Colonic mucosa (tissue), 4 donors: Measurements from ENCODE around the gene IL1R1. TPM values are rescaled to one million over a fixed set of nuclear protein-coding genes. Genes with fewer than 3 reads are reported as not detected.

Experiments used
- DNase-seq: peaks from one replicate; pipeline ENCODE4 v3.0.0-alpha.2; 2020
- H3K27ac ChIP-seq: fragments of 200-600 bp; one replicate; pipeline ENCODE4 v1.8.0; 2021
- H3K27me3 ChIP-seq: fragments of 200-600 bp; one replicate; pipeline ENCODE4 v1.8.0; 2021
- H3K36me3 ChIP-seq: fragments of 200-600 bp; one replicate; pipeline ENCODE4 v1.8.0; 2021
- H3K4me1 ChIP-seq: fragments of 200-600 bp; one replicate; pipeline ENCODE4 v1.8.0; 2021; ENCODE audit warnings: mild to moderate bottlenecking
- H3K4me3 ChIP-seq: fragments of 200-600 bp; one replicate; pipeline ENCODE4 v1.8.0; 2021
- H3K9ac ChIP-seq, 2 donors: one replicate each; pipeline ENCODE4 v1.7.0; 2013; ENCODE audit warnings: control low read depth in 2 of 2, low read depth in 2 of 2, low read length in 2 of 2
- H3K9me3 ChIP-seq: fragments of 200-600 bp; one replicate; pipeline ENCODE4 v1.8.0; 2021
- intact Hi-C: fragments of 100-400 bp; cut with DNase I; formaldehyde crosslinking; loops from one replicate; pipeline ENCODE4 v1.14.1; 2022
- total RNA-seq, 2 donors: library from RNA; stranded (reverse); fragmentation: NEBNext Ultra II Directional in 1 of 2; extraction: Animal tissue kit (Norgen Biotek cat#: 25700) in 1 of 2; gene quantifications; one replicate each; pipeline ENCODE4 v1.2.1, GENCODE V29; 2021
- TF ChIP-seq, protein P1 (sequence below): fragments of 200-600 bp; IDR thresholded peaks from one replicate; pipeline ENCODE4 v1.8.0; 2022; ENCODE audit warnings: antibody characterized with exemption, mild to moderate bottlenecking
- donor health status: healthy.
- donor health status: DM: no; HTN: no; CAD: no.
- donor health status: DM: no; HTN: no; CAD: no.

The IL1R1 gene
- total RNA-seq, 2 donors from 2014 or later: 13.9 to 23.9 TPM

DNA sequence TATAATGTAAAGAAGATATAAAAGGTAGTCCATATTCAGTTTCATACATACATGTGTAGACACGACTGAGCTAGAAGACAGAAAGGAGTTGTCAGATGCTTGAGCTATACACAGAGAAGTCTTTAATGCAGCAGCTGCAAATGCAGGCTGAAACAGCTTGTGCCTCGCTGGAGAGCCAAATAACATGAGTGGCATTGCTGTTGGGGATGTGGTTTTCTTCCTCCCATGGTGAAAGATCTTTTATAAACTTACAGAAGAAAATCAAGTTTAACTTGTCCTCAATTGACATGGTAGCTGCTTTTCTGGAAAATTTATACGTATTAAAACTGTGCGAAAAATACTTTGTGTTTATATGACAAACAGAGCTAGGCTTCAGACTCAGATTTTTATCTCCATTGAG is 16.4 kb upstream of the IL1R1 start:
- no peak overlapping the region for H3K9ac ChIP-seq
- intact Hi-C loops: no loop called here
- no peaks in the 10 kb centered on the region for H3K9me3 ChIP-seq
- H3K27me3 ChIP-seq: no peaks in the 10 kb centered on the region
- H3K27ac ChIP-seq: no peak overlapping the region
- TF ChIP-seq, protein P1, sequence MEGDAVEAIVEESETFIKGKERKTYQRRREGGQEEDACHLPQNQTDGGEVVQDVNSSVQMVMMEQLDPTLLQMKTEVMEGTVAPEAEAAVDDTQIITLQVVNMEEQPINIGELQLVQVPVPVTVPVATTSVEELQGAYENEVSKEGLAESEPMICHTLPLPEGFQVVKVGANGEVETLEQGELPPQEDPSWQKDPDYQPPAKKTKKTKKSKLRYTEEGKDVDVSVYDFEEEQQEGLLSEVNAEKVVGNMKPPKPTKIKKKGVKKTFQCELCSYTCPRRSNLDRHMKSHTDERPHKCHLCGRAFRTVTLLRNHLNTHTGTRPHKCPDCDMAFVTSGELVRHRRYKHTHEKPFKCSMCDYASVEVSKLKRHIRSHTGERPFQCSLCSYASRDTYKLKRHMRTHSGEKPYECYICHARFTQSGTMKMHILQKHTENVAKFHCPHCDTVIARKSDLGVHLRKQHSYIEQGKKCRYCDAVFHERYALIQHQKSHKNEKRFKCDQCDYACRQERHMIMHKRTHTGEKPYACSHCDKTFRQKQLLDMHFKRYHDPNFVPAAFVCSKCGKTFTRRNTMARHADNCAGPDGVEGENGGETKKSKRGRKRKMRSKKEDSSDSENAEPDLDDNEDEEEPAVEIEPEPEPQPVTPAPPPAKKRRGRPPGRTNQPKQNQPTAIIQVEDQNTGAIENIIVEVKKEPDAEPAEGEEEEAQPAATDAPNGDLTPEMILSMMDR: no peak
- no peaks in the 10 kb centered on the region for H3K4me1 ChIP-seq
- no peaks in the 10 kb centered on the region for H3K36me3 ChIP-seq
- H3K4me3 ChIP-seq: no peak overlapping the region
- no peak for DNase-seq

DNA sequence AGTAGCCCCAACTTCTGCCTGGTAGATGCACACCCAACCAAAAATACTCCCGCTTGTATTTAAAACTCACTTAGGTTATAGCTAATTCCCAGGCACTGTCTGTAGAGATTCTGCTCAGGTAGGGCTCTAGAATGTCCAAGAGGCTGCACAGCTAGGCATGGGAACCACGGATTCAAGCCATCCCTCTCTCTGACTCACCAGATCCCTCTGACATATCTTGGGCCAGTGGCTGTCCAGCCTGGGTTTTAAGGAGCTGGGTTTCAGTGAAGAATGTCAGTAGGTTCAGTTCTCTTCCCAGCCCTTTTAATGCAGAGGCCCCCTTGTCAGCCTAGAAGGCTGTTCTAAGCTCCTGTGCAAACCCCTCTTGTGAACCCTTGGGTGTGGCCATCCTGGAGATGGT is 15.9 kb upstream of the IL1R1 start:
- TF ChIP-seq, protein P1: no peak
- Histone ChIP-seq H3K27ac (no peak overlapping the region), H3K9ac (no peak overlapping the region)

DNA sequence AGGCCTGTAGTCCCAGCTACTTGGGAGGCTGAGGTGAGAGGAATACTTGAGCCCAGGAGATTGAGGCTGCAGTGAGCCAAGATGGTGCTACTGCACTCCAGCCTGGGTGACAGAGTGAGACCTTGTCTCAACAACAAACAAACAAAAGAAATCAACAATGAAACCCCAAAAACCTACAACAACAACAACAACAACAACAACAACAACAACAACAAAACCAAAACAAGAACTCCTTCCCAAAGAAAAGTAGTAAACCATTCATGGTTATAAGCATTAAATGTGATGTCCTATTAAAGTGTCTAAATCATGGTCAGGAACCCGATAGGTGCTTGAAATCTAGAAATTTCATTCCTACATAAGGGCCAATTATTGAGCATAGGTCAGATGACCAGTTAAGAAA is 13.5 kb upstream of the IL1R1 start:
- TF ChIP-seq, protein P1: no peak
- no peaks in the 10 kb centered on the region for H3K36me3 ChIP-seq
- intact Hi-C loops: no loop called here
- H3K27me3 ChIP-seq: no peaks in the 10 kb centered on the region
- no peaks in the 10 kb centered on the region for H3K4me1 ChIP-seq
- H3K4me3 ChIP-seq: no peak overlapping the region
- H3K9ac ChIP-seq: no peak overlapping the region
- no peak overlapping the region for H3K27ac ChIP-seq
- no peak for DNase-seq
- H3K9me3 ChIP-seq: no peaks in the 10 kb centered on the region

More for the DNA sequence above, 15.9 kb upstream of the IL1R1 start:
- intact Hi-C loops: no loop called here
- no peaks in the 10 kb centered on the region for H3K27me3 ChIP-seq
- no peaks in the 10 kb centered on the region for H3K9me3 ChIP-seq
- H3K4me3 ChIP-seq: no peak overlapping the region
- H3K36me3 ChIP-seq: no peaks in the 10 kb centered on the region
- H3K4me1 ChIP-seq: no peaks in the 10 kb centered on the region
- DNase-seq: no peak

DNA sequence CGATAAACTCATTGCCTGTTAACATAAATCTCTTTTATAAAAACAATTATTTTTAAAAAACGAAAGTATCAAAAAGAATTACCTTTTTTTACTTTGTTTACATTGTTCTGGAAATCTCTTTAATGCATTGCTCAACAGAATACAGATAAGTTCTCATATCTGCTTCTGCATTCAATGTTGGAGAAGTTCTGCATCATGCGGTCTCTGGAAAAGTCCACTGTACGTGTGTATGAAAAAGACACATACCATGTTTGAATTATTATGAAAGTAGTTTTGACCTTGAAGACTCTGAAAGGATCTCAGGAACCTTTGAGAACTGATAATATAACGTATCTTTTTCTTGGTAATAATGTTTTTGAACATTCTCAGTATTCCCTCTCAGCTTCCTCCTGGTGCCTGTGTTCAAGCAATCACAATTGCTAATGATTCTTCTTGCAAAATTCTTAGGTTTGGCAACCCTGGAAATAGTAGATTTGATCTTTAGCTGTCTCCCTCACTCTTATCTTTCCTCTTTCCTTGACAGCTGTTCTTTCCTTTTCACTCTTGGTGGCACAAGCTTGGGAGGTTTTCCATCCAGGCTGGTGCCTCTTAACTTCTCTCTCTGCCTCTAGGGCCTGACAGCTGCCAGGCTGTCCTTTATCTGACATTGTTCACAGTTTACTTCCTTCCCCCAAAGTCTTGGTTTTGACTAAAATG is 12.4 kb upstream of the IL1R1 start:
- Histone ChIP-seq H3K4me3 (no peak overlapping the region), H3K9ac (no peak overlapping the region), H3K4me1 (no peaks in the 10 kb centered on the region), H3K27ac (no peak overlapping the region), H3K36me3 (no peaks in the 10 kb centered on the region), H3K9me3 (no peaks in the 10 kb centered on the region), H3K27me3 (no peaks in the 10 kb centered on the region)
- TF ChIP-seq, protein P1: no peak
- intact Hi-C loops: no loop called here
- no peak for DNase-seq

DNA sequence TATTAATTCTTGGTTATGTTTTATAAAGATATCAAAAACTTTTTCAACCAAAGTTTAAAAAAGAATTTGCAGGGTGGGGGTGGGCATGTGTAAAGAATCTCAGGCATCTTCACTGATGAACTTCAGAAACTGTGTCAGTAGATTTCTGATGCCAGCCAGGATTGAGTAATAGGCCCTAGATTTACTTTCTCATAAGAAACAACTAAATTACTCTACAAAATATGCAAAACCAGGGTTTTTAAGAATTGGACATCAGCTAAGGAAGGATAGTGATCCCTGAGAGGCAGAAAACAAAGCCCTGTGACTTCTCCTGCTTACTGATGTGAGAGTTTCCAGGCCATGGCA is 11.9 kb upstream of the IL1R1 start:
- Histone ChIP-seq H3K27me3 (no peaks in the 10 kb centered on the region), H3K9ac (no peak overlapping the region), H3K27ac (no peak overlapping the region), H3K36me3 (no peaks in the 10 kb centered on the region), H3K4me1 (no peaks in the 10 kb centered on the region), H3K9me3 (no peaks in the 10 kb centered on the region), H3K4me3 (no peak overlapping the region)
- TF ChIP-seq, protein P1: no peak
- intact Hi-C loops: no loop called here
- no peak for DNase-seq
